GM21619 (cell line): ENCODE measurements around the gene NUAK2.
"Not testable (repeated sequence)": the region's sequence is repeated elsewhere in the genome, so short reads cannot be mapped to it uniquely, and the experiment has no call there.

Experiments
- ATAC-seq: cut with Tn5 transposase; IDR thresholded peaks from one replicate; pipeline ENCODE4 v1.9.1; 2021; ENCODE audit not compliant: unreplicated experiment

NUAK2 gene

GRCh38 chr1:205321162-205321958, at the start of gene NUAK2:
Gene NUAK2, minus strand, starts transcription at chr1:205321745. Its CDS starts 117 bp downstream, at chr1:205321628.
- no peak for ATAC-seq

GRCh38 chr1:205370780-205371179, 49.2 kb upstream of the NUAK2 start:
- ATAC-seq: no peak

GRCh38 chr1:205369701-205370123, 48.2 kb upstream of the NUAK2 start:
- no peak for ATAC-seq

DNA sequence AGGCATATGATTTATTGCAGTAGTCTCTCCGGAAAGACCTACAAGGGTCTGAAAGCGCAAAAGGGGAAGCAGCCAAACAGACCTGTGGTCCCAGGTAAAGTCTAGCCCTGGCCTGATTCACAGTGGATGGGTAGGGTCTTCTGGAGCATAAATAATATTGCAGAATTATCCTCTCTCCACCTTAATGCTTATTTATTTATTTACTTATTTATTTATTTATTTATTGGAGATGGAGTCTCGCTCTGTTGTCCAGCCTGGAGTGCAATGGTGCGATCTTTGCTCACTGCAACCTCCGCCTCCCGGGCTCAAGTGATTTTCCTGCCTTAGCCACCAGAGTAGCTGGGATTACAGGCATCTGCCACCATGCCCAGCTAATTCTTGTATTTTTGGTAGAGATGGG, 46.9 kb upstream of the NUAK2 start:
- ATAC-seq: no peak

DNA sequence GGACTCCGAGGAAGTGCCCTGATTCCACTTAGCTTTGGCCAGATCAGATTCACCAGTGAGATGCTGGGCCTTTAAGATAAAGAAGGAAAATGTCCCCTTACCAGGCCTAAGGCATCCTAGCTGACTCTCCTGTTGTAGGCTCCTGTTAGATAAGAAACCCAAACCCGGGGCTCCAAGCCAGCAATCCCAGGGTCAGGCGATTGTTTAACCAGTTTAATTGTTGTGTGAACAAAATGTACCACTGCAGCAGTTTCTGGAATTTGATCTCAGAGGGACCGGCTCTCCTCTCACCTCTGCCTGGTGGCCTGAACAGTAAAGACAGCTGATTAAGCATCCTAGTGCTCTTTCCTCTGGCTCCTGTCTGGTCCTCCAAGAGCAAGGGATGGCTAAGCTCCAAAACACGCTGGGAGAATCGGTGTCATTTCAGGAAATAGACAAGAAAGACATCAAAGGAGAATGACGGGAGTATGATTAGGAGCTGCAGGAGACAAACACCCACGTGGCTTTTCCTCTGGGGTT, 44.5 kb upstream of the NUAK2 start:
- ATAC-seq: no peak

GRCh38 chr1:205365086-205365485, 43.5 kb upstream of the NUAK2 start:
- not testable (repeated sequence) for ATAC-seq

DNA sequence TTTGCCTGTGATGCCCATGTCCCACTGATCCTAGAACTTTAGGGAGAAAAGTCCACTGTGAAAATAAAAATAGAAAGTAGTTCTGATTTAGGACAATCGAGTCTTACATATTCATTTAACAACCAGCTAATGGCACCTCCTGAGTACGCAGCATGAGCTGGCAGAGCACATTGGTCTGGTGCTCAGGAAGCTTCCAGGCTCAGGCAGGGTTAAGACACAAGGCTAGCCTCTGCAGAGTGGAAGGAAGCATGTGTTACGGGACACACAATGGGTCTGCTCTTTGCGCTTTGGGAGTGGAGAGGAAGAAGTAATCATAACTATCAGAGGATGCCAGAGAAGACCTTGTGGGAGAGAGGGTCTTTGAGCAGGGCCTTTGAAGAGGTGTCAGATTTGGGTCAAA, 39.3 kb upstream of the NUAK2 start:
- no peak for ATAC-seq

DNA sequence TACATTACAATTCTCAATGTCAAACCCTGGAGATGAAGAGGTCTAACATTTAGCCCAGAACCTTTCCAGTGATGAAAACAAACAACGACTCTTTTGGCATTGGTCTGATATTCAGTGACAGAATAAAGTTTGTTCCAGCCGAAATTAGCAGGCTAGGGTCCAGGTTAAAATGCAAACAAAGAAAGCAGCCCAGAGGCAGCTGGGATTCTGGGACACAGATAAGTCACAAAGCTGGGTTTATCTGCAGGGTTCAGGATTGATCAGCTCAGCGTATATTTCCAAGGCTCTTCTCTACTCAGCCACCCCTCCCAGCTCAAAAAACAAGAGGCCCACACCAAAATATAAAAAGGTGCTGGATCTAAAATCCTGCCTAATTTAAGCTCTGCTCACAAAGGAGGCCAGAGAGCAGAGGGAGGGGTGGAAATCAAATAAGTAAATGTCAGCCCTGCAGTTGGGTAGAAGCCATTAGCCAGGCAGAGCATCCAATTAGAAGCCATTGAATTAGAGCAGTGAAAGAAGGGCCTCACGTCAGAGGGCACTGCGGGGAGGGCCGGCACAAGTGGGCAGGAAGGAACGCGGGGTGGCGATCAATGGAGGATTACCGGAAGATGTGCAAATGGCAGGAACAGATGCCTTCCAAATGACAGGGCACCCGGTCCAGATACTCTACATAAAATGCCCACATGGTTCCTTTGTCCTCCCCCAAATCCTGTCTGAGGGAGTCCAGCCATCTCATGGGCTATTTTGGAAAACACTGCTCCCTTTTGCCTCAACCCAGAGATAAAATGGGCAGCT, 38.4 kb upstream of the NUAK2 start:
- ATAC-seq: no peak

- ATAC-seq: no peak
Observed at GRCh38 chr1:205358579-205358978, 37.0 kb upstream of the NUAK2 start.

GRCh38 chr1:205357567-205357966, 36.0 kb upstream of the NUAK2 start:
- no peak for ATAC-seq

- ATAC-seq: no peak
Observed at GRCh38 chr1:205356440-205357139, 35.0 kb upstream of the NUAK2 start, which contains the start of gene KLHDC8A. Gene KLHDC8A, minus strand, starts transcription at chr1:205356922. Its CDS starts 13,318 bp downstream, at chr1:205343604.

DNA sequence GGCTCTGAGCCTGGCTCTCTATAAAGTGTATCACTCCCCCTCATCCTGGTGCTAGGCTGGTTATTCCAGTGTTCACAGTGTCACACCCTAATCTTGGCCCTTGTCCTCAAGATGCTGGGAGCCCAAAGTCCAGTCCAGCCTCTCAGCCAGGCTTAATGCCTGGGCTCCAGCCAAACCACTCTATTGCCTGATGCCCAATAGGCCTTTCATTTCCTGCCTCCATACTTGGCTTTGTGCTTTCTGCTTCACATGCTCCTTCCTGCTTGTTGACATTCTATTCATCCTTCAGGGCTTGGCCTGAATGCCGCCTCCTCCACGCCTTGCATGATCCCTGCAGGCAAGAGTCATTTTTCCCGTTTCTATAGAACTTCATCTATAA, 33.5 kb upstream of the NUAK2 start:
- ATAC-seq: no peak

DNA sequence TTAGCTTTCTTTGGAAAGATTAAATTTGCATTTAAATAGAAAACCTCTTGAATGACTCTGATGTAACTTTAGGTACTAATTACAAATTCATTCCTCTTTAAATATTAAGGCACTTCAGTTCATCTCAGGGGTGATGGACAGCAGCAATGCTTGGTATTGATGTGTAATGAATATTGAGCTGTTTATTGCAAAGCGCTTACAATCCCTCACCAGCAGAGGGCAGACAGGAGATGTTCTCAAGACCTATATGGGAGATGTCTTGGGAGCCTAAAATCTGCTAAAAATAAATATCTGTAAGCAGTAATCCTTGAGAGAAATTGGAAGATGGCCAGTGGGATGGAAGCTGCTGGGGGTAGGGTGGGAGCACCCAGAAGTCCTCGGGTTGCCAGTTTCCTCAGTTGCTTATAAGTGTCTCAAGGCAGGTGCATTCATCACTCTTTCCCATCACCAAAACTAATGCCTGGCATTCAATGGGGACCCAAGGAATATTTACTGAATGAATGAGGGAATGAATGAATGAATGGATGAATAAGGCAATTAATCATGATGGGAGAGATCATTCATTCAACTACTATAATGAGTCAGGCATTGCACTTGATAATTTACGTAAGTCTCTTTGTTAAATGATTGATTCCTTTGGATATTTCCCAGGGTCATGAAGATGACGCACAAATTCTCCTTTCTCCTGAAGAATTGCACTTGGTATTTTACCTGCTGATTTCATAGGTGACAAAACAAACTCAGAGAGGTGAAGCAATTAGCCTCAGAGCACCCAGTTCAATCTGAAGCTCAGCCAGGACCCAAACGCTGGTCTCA, 32.9 kb upstream of the NUAK2 start:
- ATAC-seq: no peak

DNA sequence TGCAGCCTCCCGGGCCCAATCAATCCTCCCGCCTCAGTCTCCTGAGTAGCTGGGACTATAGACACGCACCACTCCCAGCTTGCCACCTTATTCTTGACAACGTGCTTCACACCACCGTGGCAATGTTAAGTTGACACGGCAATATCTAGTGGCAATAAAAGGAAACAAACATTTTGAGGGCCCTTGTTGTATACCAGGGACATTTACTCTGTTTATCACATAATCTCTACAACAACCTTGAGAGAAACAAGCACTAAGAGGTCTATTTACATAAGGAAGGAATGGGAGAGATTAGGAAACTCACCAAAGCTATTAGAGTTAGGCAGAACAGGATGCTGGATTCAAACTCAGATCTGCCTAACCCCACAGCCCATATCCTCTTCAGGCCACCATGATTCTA, 32.1 kb upstream of the NUAK2 start:
- ATAC-seq: no peak

DNA sequence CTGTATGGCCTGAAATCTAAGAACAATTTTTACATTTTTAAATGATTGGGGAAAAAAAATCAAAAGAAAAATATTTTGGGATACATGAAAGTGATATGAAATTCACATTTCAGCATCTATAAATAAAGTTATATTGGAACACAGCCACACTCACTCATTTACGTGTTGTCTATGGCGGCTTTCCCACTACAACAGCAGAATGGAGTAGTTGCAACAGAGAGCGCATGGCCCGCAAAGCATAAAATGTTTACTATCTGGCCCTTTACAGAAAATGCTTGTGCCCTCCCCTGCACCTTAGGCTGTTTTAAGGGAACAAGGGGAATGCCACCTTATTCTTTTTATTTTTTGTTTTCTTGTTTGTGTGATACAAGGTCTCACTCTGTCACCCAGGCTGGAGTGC, 31.6 kb upstream of the NUAK2 start:
- ATAC-seq: no peak

DNA sequence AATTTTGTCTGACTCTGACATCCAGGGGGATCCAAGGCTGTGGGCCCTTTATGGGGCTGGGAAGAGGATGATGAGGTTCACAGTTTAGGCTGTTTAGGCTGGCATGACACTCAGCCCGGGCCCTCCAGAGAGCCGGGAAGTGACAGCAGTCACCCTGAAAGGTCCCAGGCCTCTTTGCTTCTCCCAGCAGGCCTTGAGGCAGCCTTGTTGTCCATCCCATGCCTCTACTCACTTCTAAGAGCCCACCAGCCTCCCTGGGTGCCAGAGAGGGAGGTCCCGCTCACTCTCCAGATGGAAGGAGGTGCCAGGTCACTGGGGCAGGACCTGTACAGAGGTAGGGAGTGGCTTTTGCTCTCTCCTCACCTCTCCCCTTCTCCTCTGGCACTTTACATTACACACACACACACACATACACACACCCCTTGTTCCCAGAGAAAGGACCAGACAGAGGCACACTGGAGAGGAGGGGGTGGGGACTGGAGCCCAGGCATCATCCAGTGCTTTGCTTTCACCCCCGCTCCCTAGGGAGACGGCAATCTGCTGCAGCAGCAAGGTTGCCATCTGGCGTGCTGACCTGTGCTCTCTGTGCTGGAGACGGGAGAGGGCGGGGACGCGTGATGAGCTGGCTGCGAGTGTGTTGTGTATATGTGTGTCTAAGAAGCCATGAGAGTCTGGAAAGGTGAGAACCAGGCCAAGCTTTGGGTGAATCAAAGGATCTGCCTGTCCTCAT, 30.6 kb upstream of the NUAK2 start:
- ATAC-seq: no peak

- no peak for ATAC-seq
Observed at GRCh38 chr1:205350691-205351141, 29.2 kb upstream of the NUAK2 start.

DNA sequence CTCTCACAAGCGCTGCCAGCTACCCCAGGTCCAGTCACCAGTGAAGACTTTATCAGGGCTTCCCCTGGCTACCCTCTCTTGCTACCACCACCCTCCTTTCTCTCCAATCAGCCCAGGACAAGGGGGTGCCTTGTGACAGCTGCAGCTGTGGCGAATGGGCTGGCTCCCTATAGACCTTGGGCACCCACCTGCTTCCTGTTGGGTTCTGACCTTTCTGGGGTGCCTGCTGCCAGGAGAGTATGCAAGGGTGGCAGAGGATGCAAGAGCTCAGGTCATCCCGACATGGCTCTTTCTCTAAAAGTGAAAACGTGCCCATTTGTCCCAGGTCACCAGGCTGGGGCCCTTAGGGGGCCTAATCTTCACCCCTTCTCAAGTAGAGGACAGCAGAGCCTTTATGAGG, 28.6 kb upstream of the NUAK2 start:
- no peak for ATAC-seq

- no peak for ATAC-seq
Observed at GRCh38 chr1:205348554-205349487, 27.3 kb upstream of the NUAK2 start.
